IPS-18a (cell line): ENCODE measurements around the gene KCNIP3.

Source experiments
- H3K27ac ChIP-seq: one replicate; pipeline ENCODE4 v1.5.1; 2013; ENCODE audit warnings: low read length
- H3K27me3 ChIP-seq: one replicate; pipeline ENCODE4 v1.6.1; 2013; ENCODE audit warnings: mild to moderate bottlenecking, low read length; ENCODE audit not compliant: control insufficient read depth, insufficient read depth
- H3K36me3 ChIP-seq: one replicate; pipeline ENCODE4 v1.6.1; 2013; ENCODE audit warnings: low read depth, low read length; ENCODE audit not compliant: control insufficient read depth
- H3K4me1 ChIP-seq: one replicate; pipeline ENCODE4 v1.6.1; 2013; ENCODE audit warnings: low read depth, low read length; ENCODE audit not compliant: control insufficient read depth
- H3K4me3 ChIP-seq: one replicate; pipeline ENCODE4 v1.5.1; 2013; ENCODE audit warnings: low read length
- H3K9ac ChIP-seq: one replicate; pipeline ENCODE4 v1.6.1; 2013; ENCODE audit warnings: mild to moderate bottlenecking, low read length, moderate library complexity
- H3K9me3 ChIP-seq: one replicate; pipeline ENCODE4 v1.6.1; 2013; ENCODE audit warnings: low read depth, low read length; ENCODE audit not compliant: control insufficient read depth

The KCNIP3 gene

DNA sequence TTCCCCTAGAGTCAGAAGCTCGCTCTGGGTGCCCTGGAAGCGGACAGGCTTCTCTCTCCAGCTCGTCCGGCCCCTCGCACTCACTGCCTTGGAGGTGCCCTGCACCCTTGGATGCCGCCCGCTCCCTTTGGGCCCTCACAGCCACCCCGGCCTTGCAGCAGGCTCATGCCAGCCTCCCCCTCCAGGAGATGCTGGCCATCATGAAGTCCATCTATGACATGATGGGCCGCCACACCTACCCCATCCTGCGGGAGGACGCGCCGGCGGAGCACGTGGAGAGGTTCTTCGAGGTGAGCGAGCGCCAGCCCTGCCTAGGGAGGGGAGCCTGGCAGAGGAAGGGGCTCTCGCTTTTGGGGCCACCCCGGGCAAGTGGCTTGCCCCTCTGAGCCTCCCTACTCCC is 85.0 kb downstream of the KCNIP3 start:
- Histone ChIP-seq H3K4me3 (no peak overlapping the region), H3K4me1 (no peaks in the 10 kb centered on the region), H3K27ac (no peak overlapping the region), H3K36me3 (no peaks in the 10 kb centered on the region), H3K9me3 (no peaks in the 10 kb centered on the region), H3K9ac (no peak overlapping the region), H3K27me3 (no peaks in the 10 kb centered on the region)

GRCh38 chr2:95382686-95383634 is 85.8 kb downstream of the KCNIP3 start:
- no peak overlapping the region for H3K9ac ChIP-seq
- H3K36me3 ChIP-seq = no peaks in the 10 kb centered on the region
- no peak overlapping the region for H3K27ac ChIP-seq
- no peaks in the 10 kb centered on the region for H3K27me3 ChIP-seq
- H3K4me1 ChIP-seq = no peaks in the 10 kb centered on the region
- no peak overlapping the region for H3K4me3 ChIP-seq
- no peaks in the 10 kb centered on the region for H3K9me3 ChIP-seq

DNA sequence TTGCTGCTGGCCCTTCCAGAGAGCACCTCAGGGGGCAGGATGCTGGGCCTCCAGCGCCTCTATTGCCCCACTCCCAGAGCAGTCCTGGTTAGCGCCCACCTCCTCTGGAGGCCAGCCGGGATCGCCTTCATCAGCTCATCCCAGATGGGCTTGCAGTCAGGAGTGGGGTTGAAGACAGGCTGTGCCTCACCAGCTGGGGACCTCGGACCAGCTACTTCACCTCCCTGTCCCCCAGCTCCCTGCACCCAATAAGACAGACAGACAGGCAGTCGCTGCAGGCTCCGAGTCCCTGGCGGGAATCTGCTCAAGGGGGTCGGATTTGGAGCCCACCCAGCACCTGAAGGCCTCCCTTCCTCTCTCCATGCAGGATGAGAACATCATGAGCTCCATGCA is 86.5 kb downstream of the KCNIP3 start:
- Histone ChIP-seq H3K4me1 (no peaks in the 10 kb centered on the region), H3K27me3 (peaks cover 4% of the 10 kb centered on the region), H3K4me3 (no peak overlapping the region), H3K9me3 (no peaks in the 10 kb centered on the region), H3K27ac (no peak overlapping the region), H3K36me3 (no peaks in the 10 kb centered on the region), H3K9ac (no peak overlapping the region)

GRCh38 chr2:95384854-95385569 is 87.9 kb downstream of the KCNIP3 start:
- H3K36me3 ChIP-seq = no peaks in the 10 kb centered on the region
- no peaks in the 10 kb centered on the region for H3K9me3 ChIP-seq
- no peak overlapping the region for H3K9ac ChIP-seq
- peaks cover 4% of the 10 kb centered on the region for H3K27me3 ChIP-seq
- no peak overlapping the region for H3K27ac ChIP-seq
- no peak overlapping the region for H3K4me3 ChIP-seq
- no peaks in the 10 kb centered on the region for H3K4me1 ChIP-seq

- no peak overlapping the region for H3K27ac ChIP-seq
- H3K9ac ChIP-seq = no peak overlapping the region
- H3K4me1 ChIP-seq = no peaks in the 10 kb centered on the region
- no peaks in the 10 kb centered on the region for H3K9me3 ChIP-seq
- no peaks in the 10 kb centered on the region for H3K36me3 ChIP-seq
- peaks cover 4% of the 10 kb centered on the region for H3K27me3 ChIP-seq
- no peak overlapping the region for H3K4me3 ChIP-seq
Measured at GRCh38 chr2:95385570-95385984, 88.4 kb downstream of the KCNIP3 start.

- Histone ChIP-seq H3K27me3 (peaks cover 4% of the 10 kb centered on the region), H3K9ac (no peak overlapping the region), H3K4me1 (no peaks in the 10 kb centered on the region), H3K4me3 (no peak overlapping the region), H3K36me3 (no peaks in the 10 kb centered on the region), H3K9me3 (no peaks in the 10 kb centered on the region), H3K27ac (no peak overlapping the region)
Measured at GRCh38 chr2:95386031-95386430, 88.9 kb downstream of the KCNIP3 start.

- no peaks in the 10 kb centered on the region for H3K4me1 ChIP-seq
- no peak overlapping the region for H3K9ac ChIP-seq
- no peaks in the 10 kb centered on the region for H3K36me3 ChIP-seq
- H3K4me3 ChIP-seq = no peak overlapping the region
- H3K27me3 ChIP-seq = peaks cover 4% of the 10 kb centered on the region
- H3K9me3 ChIP-seq = no peaks in the 10 kb centered on the region
- no peak overlapping the region for H3K27ac ChIP-seq
Measured at GRCh38 chr2:95387358-95387757, 90.2 kb downstream of the KCNIP3 start.

DNA sequence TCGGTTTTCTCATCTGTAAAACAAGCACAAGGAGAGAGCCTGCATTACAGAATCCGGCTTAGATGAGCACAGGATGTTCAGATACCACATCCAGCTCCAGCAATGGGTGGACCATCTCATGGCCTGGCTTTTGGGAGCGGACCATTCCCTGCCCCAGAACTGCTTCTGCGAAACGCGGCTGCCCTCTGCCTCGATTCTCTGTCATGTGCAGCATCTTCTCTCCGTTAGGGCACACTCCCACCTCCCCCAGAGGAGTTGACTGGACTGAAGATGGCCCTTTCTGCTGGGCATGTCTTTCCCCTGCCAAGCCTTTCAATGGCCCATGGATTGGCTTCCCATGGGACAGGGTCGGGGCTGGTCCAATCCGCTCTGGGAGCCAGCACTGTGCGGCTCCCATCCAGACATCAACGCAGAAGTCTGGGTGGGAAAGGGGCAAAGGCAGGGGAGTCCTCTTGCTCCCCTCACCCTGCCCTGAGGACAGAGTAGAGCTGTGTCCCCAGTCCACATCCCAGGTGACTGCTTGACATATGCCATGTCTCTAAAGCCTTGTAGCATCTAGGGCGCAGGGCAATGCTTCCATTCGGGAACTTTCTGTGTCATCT is 91.0 kb downstream of the KCNIP3 start:
- Histone ChIP-seq H3K4me1 (no peaks in the 10 kb centered on the region), H3K9ac (no peak overlapping the region), H3K36me3 (no peaks in the 10 kb centered on the region), H3K27me3 (peaks cover 4% of the 10 kb centered on the region), H3K4me3 (no peak overlapping the region), H3K9me3 (no peaks in the 10 kb centered on the region), H3K27ac (no peak overlapping the region)

- Histone ChIP-seq H3K4me3 (no peak overlapping the region), H3K9ac (no peak overlapping the region), H3K27ac (no peak overlapping the region), H3K4me1 (no peaks in the 10 kb centered on the region), H3K36me3 (no peaks in the 10 kb centered on the region), H3K9me3 (no peaks in the 10 kb centered on the region), H3K27me3 (peaks cover 4% of the 10 kb centered on the region)
Measured at GRCh38 chr2:95388856-95389244, 91.7 kb downstream of the KCNIP3 start.

DNA sequence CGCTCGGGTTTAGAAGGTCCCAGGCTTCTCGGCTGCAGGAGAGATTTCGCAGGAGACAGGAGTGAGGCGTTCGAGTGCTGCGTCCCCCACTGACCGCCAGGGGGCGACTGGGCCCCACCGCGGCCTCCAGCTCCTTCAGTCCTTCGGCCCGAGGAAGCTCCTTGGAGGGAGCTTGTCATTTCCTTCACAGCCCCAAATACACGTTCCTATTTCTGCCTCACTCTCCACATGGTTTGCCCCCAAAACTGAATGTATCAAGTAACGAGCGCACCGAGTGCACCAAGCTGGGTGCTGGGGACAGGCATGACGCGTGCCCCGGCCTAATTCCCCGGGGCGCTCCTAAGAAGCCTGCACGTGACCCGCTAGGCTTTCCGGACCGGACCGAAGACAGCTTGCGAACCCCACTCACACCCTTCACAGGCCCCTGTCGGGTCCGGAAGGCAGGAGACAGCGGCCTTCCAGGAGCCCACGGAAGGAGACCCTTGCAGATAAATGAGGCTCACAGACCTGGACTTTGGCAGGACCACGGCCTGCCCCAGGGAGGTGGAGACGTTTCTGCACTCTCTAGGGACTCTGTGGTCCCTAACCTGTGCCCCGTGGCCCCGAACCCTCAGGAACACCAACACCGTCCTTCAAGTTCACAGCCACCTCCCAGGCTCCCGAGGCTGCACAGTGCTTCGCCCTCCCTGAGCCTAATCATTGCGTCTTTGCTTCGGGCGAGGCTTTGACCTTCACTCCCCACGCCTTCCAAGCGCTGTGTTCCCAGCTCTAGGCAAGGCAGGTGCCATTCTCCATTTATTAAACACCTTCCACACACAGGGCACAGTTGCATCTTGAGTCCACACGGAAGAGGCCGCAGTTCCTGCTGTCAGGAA is 92.3 kb downstream of the KCNIP3 start:
- H3K36me3 ChIP-seq = no peaks in the 10 kb centered on the region
- peaks cover 4% of the 10 kb centered on the region for H3K27me3 ChIP-seq
- H3K4me3 ChIP-seq = no peak overlapping the region
- no peaks in the 10 kb centered on the region for H3K4me1 ChIP-seq
- H3K9ac ChIP-seq = no peak overlapping the region
- no peaks in the 10 kb centered on the region for H3K9me3 ChIP-seq
- no peak overlapping the region for H3K27ac ChIP-seq
